Transverse colon (tissue), 4 donors: ENCODE results near the gene MATN1.

ENCODE experiments used
- EP300 ChIP-seq: sonication (generic); formaldehyde crosslinking; IDR thresholded peaks from one replicate; pipeline ENCODE4 v1.6.1; 2017; ENCODE audit warnings: antibody characterized with exemption, low read depth
- POLR2A ChIP-seq: fragments of 450-650 bp; IDR thresholded peaks from one replicate; pipeline ENCODE4 v1.6.1; 2016; ENCODE audit warnings: antibody characterized with exemption, mild to moderate bottlenecking, moderate library complexity
- POLR2AphosphoS5 ChIP-seq, 3 donors: sonication (generic); formaldehyde crosslinking; IDR thresholded peaks; one replicate each; pipeline ENCODE4 v1.6.1; 2016; ENCODE audit warnings: antibody characterized with exemption in 3 of 3
- TF ChIP-seq, protein P1 (sequence below), 5 experiments: fragments of 200-600 bp in 3 of 5; fragments of 450-650 bp in 2 of 5; sonication (generic) in 3 of 5; IDR thresholded peaks; 1 replicate in 2 of 5; 2 replicates in 3 of 5; pipeline ENCODE4 v1.5.1; 2016 to 2017; ENCODE audit warnings: antibody characterized with exemption in 5 of 5, inconsistent platforms in 3 of 5, mild to moderate bottlenecking in 2 of 5, moderate library complexity in 1 of 5

DNA sequence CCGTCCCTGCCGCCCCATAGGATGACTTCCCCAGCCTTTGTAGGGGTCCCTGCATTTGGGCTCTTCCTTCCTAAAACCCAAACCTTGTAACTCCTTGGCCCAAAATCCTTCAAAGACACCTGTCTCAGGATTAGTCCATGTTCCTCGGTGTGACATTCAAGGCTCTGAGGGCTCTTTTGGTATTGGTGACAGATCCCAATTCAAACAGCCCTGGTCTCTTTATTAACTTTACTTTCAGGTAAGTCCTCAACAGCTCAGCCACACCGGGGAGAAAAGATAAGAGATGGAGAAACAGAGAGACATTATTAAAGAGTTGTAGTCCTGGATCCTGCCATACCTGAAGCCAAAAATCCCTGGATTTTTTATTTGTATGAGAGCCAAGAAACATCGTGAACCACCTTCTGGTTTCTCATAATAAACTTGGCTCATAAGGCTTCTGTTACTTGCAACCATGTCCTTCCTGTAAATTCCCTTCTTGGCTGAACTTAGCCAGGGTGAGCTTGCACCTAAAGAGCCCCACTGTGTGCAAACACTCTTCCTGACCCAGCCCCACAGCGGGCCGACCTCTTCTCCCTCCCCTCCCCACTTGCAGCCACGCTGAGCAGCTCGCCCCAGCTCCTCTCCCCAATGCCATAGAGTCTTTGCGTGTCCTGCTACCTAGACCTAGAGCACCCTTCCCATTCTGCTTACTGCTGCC lies 7.9 kb upstream of the MATN1 start:
- TF ChIP-seq, protein P1, sequence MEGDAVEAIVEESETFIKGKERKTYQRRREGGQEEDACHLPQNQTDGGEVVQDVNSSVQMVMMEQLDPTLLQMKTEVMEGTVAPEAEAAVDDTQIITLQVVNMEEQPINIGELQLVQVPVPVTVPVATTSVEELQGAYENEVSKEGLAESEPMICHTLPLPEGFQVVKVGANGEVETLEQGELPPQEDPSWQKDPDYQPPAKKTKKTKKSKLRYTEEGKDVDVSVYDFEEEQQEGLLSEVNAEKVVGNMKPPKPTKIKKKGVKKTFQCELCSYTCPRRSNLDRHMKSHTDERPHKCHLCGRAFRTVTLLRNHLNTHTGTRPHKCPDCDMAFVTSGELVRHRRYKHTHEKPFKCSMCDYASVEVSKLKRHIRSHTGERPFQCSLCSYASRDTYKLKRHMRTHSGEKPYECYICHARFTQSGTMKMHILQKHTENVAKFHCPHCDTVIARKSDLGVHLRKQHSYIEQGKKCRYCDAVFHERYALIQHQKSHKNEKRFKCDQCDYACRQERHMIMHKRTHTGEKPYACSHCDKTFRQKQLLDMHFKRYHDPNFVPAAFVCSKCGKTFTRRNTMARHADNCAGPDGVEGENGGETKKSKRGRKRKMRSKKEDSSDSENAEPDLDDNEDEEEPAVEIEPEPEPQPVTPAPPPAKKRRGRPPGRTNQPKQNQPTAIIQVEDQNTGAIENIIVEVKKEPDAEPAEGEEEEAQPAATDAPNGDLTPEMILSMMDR (IDR thresholded peaks at IDR 0.05): no peak
- TF ChIP-seq POLR2AphosphoS5 (IDR thresholded peaks at IDR 0.05) (no peak), POLR2A (no peak), EP300 (no peak)
